HCT116 (cell line): Measurements from ENCODE around the gene DENND2A. TPM values are rescaled to one million over a fixed set of nuclear protein-coding genes. Genes with fewer than 3 reads are reported as not detected.

Experiments
- ATAC-seq: fragments of 200-7000 bp; cut with Tn5 transposase; 2 replicates; pipeline ENCODE4 v1.9.1; 2020; ENCODE audit warnings: mild to moderate bottlenecking, moderate library complexity
- BruUV-seq: library from RNA; stranded (reverse); fragments of 400-500 nt; replicated peaks from 2 replicates; lab custom pipeline; 2021; lab: Mats Ljungman, UMichigan
- CTCF ChIA-PET: fragments of 300-600 bp; sonication (Branson Sonifier 250); formaldehyde crosslinking; loops from one replicate; lab custom pipeline; 2021; ENCODE audit warnings: antibody characterized with exemption; lab: Charles Lee
- POLR2A ChIA-PET: fragments of 300-600, 350-600 bp; sonication (Branson Sonifier 250); formaldehyde crosslinking; loops from one replicate; lab custom pipeline; 2021; ENCODE audit warnings: antibody characterized with exemption; lab: Charles Lee
- RAD21 ChIA-PET, 2 experiments: fragments of 300-600 bp; sonication (Branson Sonifier 250); formaldehyde crosslinking; loops; one replicate each; lab custom pipeline; 2023; ENCODE audit warnings: low total read pairs in 2 of 2; ENCODE audit not compliant: uncharacterized antibody in 2 of 2, unreplicated experiment in 2 of 2, low non-redundant PET in 1 of 2; lab: Charles Lee
- DNase-seq: peaks from one replicate; pipeline ENCODE4 v3.0.0-alpha.2; 2010; ENCODE audit warnings: low read depth, low spot score
- H2AFZ ChIP-seq: fragments of 200-600 bp; shearing (Covaris generic), sonication (generic); 2 replicates; pipeline ENCODE4 v1.6.1; 2017; ENCODE audit warnings: low read depth, mixed run types, mixed read lengths, antibody characterized with exemption, low read length; ENCODE audit not compliant: poor library complexity, severe bottlenecking
- H3K27ac ChIP-seq: 2 replicates; pipeline ENCODE4 v1.5.1; 2012; ENCODE audit warnings: low read depth, low read length
- H3K27me3 ChIP-seq: fragments of 200-600 bp; sonication (generic); 2 replicates; pipeline ENCODE4 v1.6.1; 2016; ENCODE audit warnings: mixed run types, low read length, mixed read lengths; ENCODE audit not compliant: insufficient read depth
- H3K36me3 ChIP-seq, 2 experiments: fragments of 200-500 bp in 1 of 2; fragments of 200-600 bp in 1 of 2; sonication (Bioruptor generic) in 1 of 2; sonication (generic) in 1 of 2; 2 replicates each; pipeline versions ENCODE4 v1.5.1 to v1.6.1; 2014 to 2016; ENCODE audit warnings: low read length in 2 of 2, inconsistent platforms in 1 of 2, mixed read lengths in 1 of 2, mixed run types in 1 of 2; ENCODE audit not compliant: insufficient read depth in 2 of 2, control insufficient read depth in 1 of 2
- H3K4me1 ChIP-seq, 2 experiments: fragments of 200-600 bp in 1 of 2; sonication (generic) in 1 of 2; 2 replicates each; pipeline versions ENCODE4 v1.5.1 to v1.6.1; 2012 to 2017; ENCODE audit warnings: low read length in 2 of 2, inconsistent platforms in 1 of 2, mild to moderate bottlenecking in 1 of 2, mixed read lengths in 1 of 2, mixed run types in 1 of 2, moderate library complexity in 1 of 2; ENCODE audit not compliant: insufficient read depth in 2 of 2, control insufficient read depth in 1 of 2
- H3K4me2 ChIP-seq: fragments of 200-600 bp; sonication (generic); 2 replicates; pipeline ENCODE4 v1.6.1; 2017; ENCODE audit warnings: mixed run types, low read length, mixed read lengths
- H3K4me3 ChIP-seq, 2 experiments: fragments of 200-600 bp in 1 of 2; sonication (generic) in 1 of 2; replicated peaks in 1 of 2; 2 replicates each; pipeline ENCODE4 v1.5.1; 2011 to 2016; ENCODE audit warnings: low read length in 2 of 2, control low read depth in 1 of 2, low read depth in 1 of 2, mild to moderate bottlenecking in 1 of 2, mixed read lengths in 1 of 2, mixed run types in 1 of 2
- H3K79me2 ChIP-seq: fragments of 200-600 bp; sonication (generic); 2 replicates; pipeline ENCODE4 v1.6.1; 2017; ENCODE audit warnings: mild to moderate bottlenecking, mixed run types, low read length, moderate library complexity, mixed read lengths; ENCODE audit not compliant: insufficient read depth
- H3K9ac ChIP-seq: fragments of 200-600 bp; sonication (generic); 2 replicates; pipeline ENCODE4 v1.6.1; 2016; ENCODE audit warnings: low read length, mixed read lengths
- H3K9me2 ChIP-seq: fragments of 200-600 bp; sonication (generic), shearing (Covaris generic); 2 replicates; pipeline ENCODE4 v1.6.1; 2017; ENCODE audit warnings: mixed run types, mild to moderate bottlenecking, moderate library complexity; ENCODE audit not compliant: insufficient read depth
- H3K9me3 ChIP-seq, 2 experiments: fragments of 200-500 bp in 1 of 2; fragments of 200-600 bp in 1 of 2; sonication (Bioruptor generic) in 1 of 2; sonication (generic) in 1 of 2; 2 replicates each; pipeline ENCODE4 v1.6.1; 2014 to 2017; ENCODE audit warnings: low read length in 2 of 2, mixed read lengths in 2 of 2, inconsistent platforms in 1 of 2, low read depth in 1 of 2, mild to moderate bottlenecking in 1 of 2, mixed run types in 1 of 2, moderate library complexity in 1 of 2; ENCODE audit not compliant: control insufficient read depth in 1 of 2, insufficient read depth in 1 of 2
- H4K20me1 ChIP-seq: fragments of 200-600 bp; sonication (generic), shearing (Covaris generic); 2 replicates; pipeline ENCODE4 v1.6.1; 2017; ENCODE audit warnings: mixed run types, mild to moderate bottlenecking, moderate library complexity; ENCODE audit not compliant: insufficient read depth
- ATF3 ChIP-seq: IDR thresholded peaks from 2 replicates; pipeline ENCODE4 v1.6.1; 2012
- CBX3 ChIP-seq: IDR thresholded peaks from 2 replicates; pipeline ENCODE4 v1.6.1; 2012; ENCODE audit warnings: low read depth
- CEBPB ChIP-seq: IDR thresholded peaks from 2 replicates; pipeline ENCODE4 v1.6.1; 2012; ENCODE audit warnings: low read depth
- CTCF ChIP-seq, 3 experiments: fragments of 200-600 bp in 1 of 3; sonication (generic) in 1 of 3; IDR thresholded peaks in 2 of 3; conservative IDR thresholded peaks in 1 of 3; 2 replicates each; pipeline ENCODE4 v1.5.1; 2012 to 2017; ENCODE audit warnings: low read depth in 2 of 3, low read length in 2 of 3, antibody characterized with exemption in 1 of 3, borderline replicate concordance in 1 of 3, control low read depth in 1 of 3, mild to moderate bottlenecking in 1 of 3, mixed read lengths in 1 of 3, mixed run types in 1 of 3, moderate library complexity in 1 of 3; ENCODE audit not compliant: insufficient read depth in 1 of 3
- EGR1 ChIP-seq: IDR thresholded peaks from 2 replicates; pipeline ENCODE4 v1.6.1; 2012; ENCODE audit warnings: low read depth
- ELF1 ChIP-seq: IDR thresholded peaks from 2 replicates; pipeline ENCODE4 v1.6.1; 2012; ENCODE audit warnings: low read depth, borderline replicate concordance
- EZH2phosphoT487 ChIP-seq: fragments of 200-600 bp; IDR thresholded peaks from 2 replicates; pipeline ENCODE4 v1.6.1; 2018; ENCODE audit warnings: antibody characterized with exemption, borderline replicate concordance
- FOSL1 ChIP-seq: IDR thresholded peaks from 2 replicates; pipeline ENCODE4 v1.6.1; 2012; ENCODE audit warnings: low read depth
- JUND ChIP-seq: IDR thresholded peaks from 2 replicates; pipeline ENCODE4 v1.6.1; 2012
- MAX ChIP-seq: IDR thresholded peaks from 2 replicates; pipeline ENCODE4 v1.6.1; 2012
- POLR2A ChIP-seq: IDR thresholded peaks from 2 replicates; pipeline ENCODE4 v1.7.0; 2011; ENCODE audit warnings: borderline replicate concordance; ENCODE audit not compliant: insufficient read depth, insufficient read length; ENCODE audit errors: extremely low read depth
- POLR2AphosphoS5 ChIP-seq: IDR thresholded peaks from 2 replicates; pipeline ENCODE4 v1.6.1; 2011; ENCODE audit warnings: mild to moderate bottlenecking, low read depth, low read length, moderate library complexity
- RAD21 ChIP-seq: IDR thresholded peaks from 2 replicates; pipeline ENCODE4 v1.6.1; 2012; ENCODE audit warnings: low read depth, mild to moderate bottlenecking
- SIN3A ChIP-seq: IDR thresholded peaks from 2 replicates; pipeline ENCODE4 v1.6.1; 2012; ENCODE audit warnings: low read depth
- SP1 ChIP-seq: IDR thresholded peaks from 2 replicates; pipeline ENCODE4 v1.6.1; 2012; ENCODE audit warnings: low read depth
- SRF ChIP-seq: IDR thresholded peaks from 2 replicates; pipeline ENCODE4 v1.6.1; 2012; ENCODE audit warnings: low read depth
- TCF7L2 ChIP-seq: IDR thresholded peaks from 2 replicates; pipeline ENCODE4 v1.7.0; 2011; ENCODE audit warnings: borderline replicate concordance, inconsistent platforms; ENCODE audit not compliant: insufficient read depth, insufficient read length; ENCODE audit errors: extremely low read depth
- YY1 ChIP-seq: IDR thresholded peaks from 2 replicates; pipeline ENCODE4 v1.6.1; 2011; ENCODE audit warnings: low read length, low read depth, moderate library complexity, mild to moderate bottlenecking; ENCODE audit not compliant: insufficient replicate concordance; ENCODE audit errors: extremely low read depth
- ZFX ChIP-seq: fragments of 450-650 bp; IDR thresholded peaks from 2 replicates; pipeline ENCODE4 v1.6.1; 2017
- ZNF274 ChIP-seq: fragments of 200-500 bp; sonication (Bioruptor generic); IDR thresholded peaks from 2 replicates; pipeline ENCODE4 v1.6.1; 2014; ENCODE audit warnings: mild to moderate bottlenecking, low read depth, low read length, inconsistent platforms
- intact Hi-C: fragments of 100-400 bp; cut with micrococcal nuclease; formaldehyde crosslinking; loops from 2 replicates; pipeline ENCODE4 v1.10.0; 2022
- total RNA-seq: library from RNA; stranded (reverse); gene quantifications from one replicate; pipeline ENCODE4 v1.2.1, GENCODE V29; 2021; ENCODE audit not compliant: unreplicated experiment

Gene DENND2A
- total RNA-seq, 1 experiment from 2014 or later, result 0.12 TPM

- RAD21 ChIA-PET, result no interaction called here
- Histone ChIP-seq H3K9ac (no peak overlapping the region), H3K27ac (no peak overlapping the region), H3K9me2 (no peaks in the 10 kb centered on the region), H3K9me3 (no peaks in the 10 kb centered on the region), H3K27me3 (no peaks in the 10 kb centered on the region), H2AFZ (no peak overlapping the region), H3K4me1 (no peaks in the 10 kb centered on the region), H3K4me2 (no peak overlapping the region), H3K4me3 (no peak overlapping the region), H3K36me3 (no peaks in the 10 kb centered on the region), H4K20me1 (no peaks in the 10 kb centered on the region), H3K79me2 (no peaks in the 10 kb centered on the region)
- POLR2A ChIA-PET, result no interaction called here
- no peak for DNase-seq
- no peak for ATAC-seq
- CTCF ChIA-PET, result no interaction called here
- intact Hi-C loops, result no loop called here
- no TSS peak for BruUV-seq
- TF ChIP-seq RAD21 (no peak), SP1 (no peak), ELF1 (no peak), POLR2AphosphoS5 (no peak), CTCF (IDR thresholded peaks at IDR 0.05 in 2 of 3, conservative IDR thresholded peaks at IDR 0.05 in 1 of 3; ENCODE audit: borderline replicate concordance in 1 of 3, insufficient read depth in 1 of 3, low read depth in 2 of 3, low read length in 2 of 3) (no peak), ZNF274 (no peak), MAX (no peak), ATF3 (no peak), SRF (no peak), TCF7L2 (no peak), POLR2A (no peak), SIN3A (no peak), YY1 (no peak), CEBPB (no peak), JUND (no peak), CBX3 (no peak), EZH2phosphoT487 (no peak), FOSL1 (no peak), ZFX (no peak), EGR1 (no peak)
Observed at GRCh38 chr7:140534743-140535142, 105.9 kb downstream of the DENND2A start.
